ENCODE measurements around the gene MTG2.
A peak's percentile ranks its signal among the peaks of the same experiment; 100 is the strongest.

The MTG2 gene

GRCh38 chr20:62182469-62183425, at the start of gene MTG2:
MTG2 (plus strand) TSS chr20:62183028; CDS start chr20:62193421, 10,393 bp downstream.
- TF ChIP-seq CTCF (conservative IDR thresholded peaks at IDR 0.05; ENCODE audit: control insufficient read depth, insufficient read depth, low read depth, low read length): no peak
- DNase-seq (ENCODE audit: low read depth): peak; percentile 93
- peak within 1 kb of the TSS; percentile 93 for H3K4me3 ChIP-seq (ENCODE audit: control insufficient read depth, low read depth, low read length)

- H3K4me3 ChIP-seq (ENCODE audit: control insufficient read depth, low read depth, low read length): no peak overlapping the region
- peak; percentile 43 for DNase-seq (ENCODE audit: low read depth)
- TF ChIP-seq CTCF (conservative IDR thresholded peaks at IDR 0.05; ENCODE audit: control insufficient read depth, insufficient read depth, low read depth, low read length): no peak
These were observed 49.6 kb upstream of the MTG2 start for GRCh38 chr20:62133051-62133845.

GRCh38 chr20:62133864-62134263, 49.0 kb upstream of the MTG2 start:
- peak; percentile 14 for DNase-seq (ENCODE audit: low read depth)
- TF ChIP-seq CTCF (conservative IDR thresholded peaks at IDR 0.05; ENCODE audit: control insufficient read depth, insufficient read depth, low read depth, low read length): peak; percentile 16
- no peak overlapping the region for H3K4me3 ChIP-seq (ENCODE audit: control insufficient read depth, low read depth, low read length)

GRCh38 chr20:62134735-62135231, 48.0 kb upstream of the MTG2 start:
- no peak overlapping the region for H3K4me3 ChIP-seq (ENCODE audit: control insufficient read depth, low read depth, low read length)
- peak; percentile 88 for DNase-seq (ENCODE audit: low read depth)
- no peak for TF ChIP-seq CTCF (conservative IDR thresholded peaks at IDR 0.05; ENCODE audit: control insufficient read depth, insufficient read depth, low read depth, low read length)

- TF ChIP-seq CTCF (conservative IDR thresholded peaks at IDR 0.05; ENCODE audit: control insufficient read depth, insufficient read depth, low read depth, low read length): no peak
- no peak overlapping the region for H3K4me3 ChIP-seq (ENCODE audit: control insufficient read depth, low read depth, low read length)
- no peak for DNase-seq (ENCODE audit: low read depth)
These were observed 47.1 kb upstream of the MTG2 start for GRCh38 chr20:62135573-62136266.

All from fibroblast of mammary gland (primary cell).